ENCODE results near the gene KANSL2. TPM values are rescaled to one million over a fixed set of nuclear protein-coding genes. Genes with fewer than 3 reads are reported as not detected.

Gene KANSL2
- total RNA-seq, 1 experiment from 2014 or later, result 56.6 TPM

DNA sequence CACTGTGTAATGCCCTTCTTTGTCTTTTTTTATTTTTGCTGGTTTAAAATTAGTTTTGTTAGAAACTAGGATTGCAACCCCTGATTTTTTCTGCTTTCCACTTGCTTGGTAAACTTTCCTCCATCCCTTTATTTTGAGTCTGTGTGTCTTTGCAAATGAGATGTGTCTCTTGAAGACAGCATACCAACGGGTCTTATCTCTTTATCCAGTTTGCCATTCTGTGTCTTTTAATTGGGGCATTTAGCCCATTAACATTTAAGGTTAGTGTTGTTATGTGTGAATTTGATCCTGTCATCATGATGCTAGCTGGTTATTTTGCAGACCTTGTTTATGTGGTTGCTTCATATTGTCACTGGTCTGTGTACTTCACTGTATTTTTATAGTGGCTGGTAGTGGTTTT, 68.7 kb downstream of the KANSL2 start:
- H2BK5ac ChIP-seq (ENCODE audit: insufficient read length, low read length), result no peak overlapping the region
- H3T11ph ChIP-seq (ENCODE audit: low read length), result no peak overlapping the region
- no peak overlapping the region for H3K18ac ChIP-seq (ENCODE audit: insufficient read length, low read depth, low read length)
- no peak overlapping the region for H3K9ac ChIP-seq (ENCODE audit: extremely low read depth, insufficient read length, low read length)
- DNase-seq, result no peak
- no peaks in the 10 kb centered on the region for H3K4me1 ChIP-seq (ENCODE audit: insufficient read depth, low read length)
- no peaks in the 10 kb centered on the region for H4K20me1 ChIP-seq (ENCODE audit: control insufficient read depth, insufficient read depth, insufficient read length)
- H4K8ac ChIP-seq (replicated peaks; ENCODE audit: insufficient read length, low read depth, low read length), result no peak overlapping the region
- Mint-ChIP-seq H3K27me3 (ENCODE audit: low read depth) (no peaks in the 10 kb centered on the region; the same call in none of the 2 replicates), H3K9me3 (peaks cover 47 to 55% of the 10 kb centered on the region in 2 experiments), H3K4me3 (no peak overlapping the region), H3K4me1 (0 out of 4 replicates have a peak, but pooled peaks cover 0 to 2% of the 10 kb centered on the region in 2 experiments), H3K36me3 (ENCODE audit: insufficient read depth in 1 of 3, low read depth in 3 of 3) (peaks cover 0 to 4% (median 0%) of the 10 kb centered on the region in 3 experiments; a peak in 3 of 7 replicates), H3K27ac (no peak overlapping the region)
- no peak overlapping the region for H3K4me2 ChIP-seq (ENCODE audit: insufficient read depth, insufficient read length, low read length)
- no peak overlapping the region for H4K5ac ChIP-seq (ENCODE audit: insufficient read length, low read depth, low read length)
- H3K14ac ChIP-seq (ENCODE audit: insufficient read depth, low read length), result no peak overlapping the region
- no peak for TF ChIP-seq CTCF (conservative IDR thresholded peaks at IDR 0.05)
- H4K91ac ChIP-seq (ENCODE audit: insufficient read length, low read depth, low read length), result no peak overlapping the region
- H2BK12ac ChIP-seq (ENCODE audit: insufficient read length, low read depth, low read length), result no peak overlapping the region
- no peaks in the 10 kb centered on the region for H3K27me3 ChIP-seq (ENCODE audit: insufficient read depth, low read length)
- no peak overlapping the region for H2BK20ac ChIP-seq (ENCODE audit: low read depth, low read length, poor library complexity, severe bottlenecking)
- H3K9me3 ChIP-seq (ENCODE audit: control insufficient read depth, low read depth, low read length), result no peaks in the 10 kb centered on the region
- no peak overlapping the region for H2BK120ac ChIP-seq (ENCODE audit: low read depth, low read length, poor library complexity, severe bottlenecking)
- H3K23ac ChIP-seq (ENCODE audit: insufficient read length, low read depth, low read length), result no peak overlapping the region
- no peak overlapping the region for H3K56ac ChIP-seq (ENCODE audit: insufficient read length, low read depth, low read length)
- no peak overlapping the region for H2AK5ac ChIP-seq (ENCODE audit: insufficient read length, low read length)
- no peak overlapping the region for H3K4ac ChIP-seq (ENCODE audit: low read depth, low read length)
- no peaks in the 10 kb centered on the region for H3K79me1 ChIP-seq (ENCODE audit: insufficient read depth, low read depth, low read length, poor library complexity, severe bottlenecking)
- H3K79me2 ChIP-seq (ENCODE audit: insufficient read depth, low read length), result no peaks in the 10 kb centered on the region
- H2BK15ac ChIP-seq (ENCODE audit: low read depth, low read length), result no peak overlapping the region
- no CpG with 5 or more reads among the region's 1 CpG for WGBS (ENCODE audit: extremely low coverage, insufficient read length, low lambda C conversion rate)
- no peak overlapping the region for H3K27ac ChIP-seq (ENCODE audit: insufficient read length, low read depth, low read length)
- H3K23me2 ChIP-seq (ENCODE audit: insufficient read length, low read depth, low read length, poor library complexity, severe bottlenecking), result no peaks in the 10 kb centered on the region
- H2AFZ ChIP-seq (ENCODE audit: low read length), result no peak overlapping the region

Small RNA genes lying within 50 kb of the gene (microRNA-seq; reads per million reads assigned to microRNA genes)
- gene MIR1291 (ENCODE audit: borderline microRNAs expressed), result 0.70 reads per million

Other genes starting within 250 kb of the KANSL2 start
- gene ANP32D, start 209.7 kb downstream of the KANSL2 start, total RNA-seq (2021), result not detected in 2 replicates
- not detected in 2 replicates for gene C12orf54, start 199.7 kb downstream of the KANSL2 start, total RNA-seq (2021)
- not detected in 2 replicates for gene OR8S1, start 156.6 kb downstream of the KANSL2 start, total RNA-seq (2021)
- gene LALBA, start 112.2 kb downstream of the KANSL2 start, total RNA-seq (2021), result not detected in 2 replicates
- 49.4 and 53.1 TPM in 2 replicates for gene CCNT1, start 34.5 kb upstream of the KANSL2 start, total RNA-seq (2021)
- 30.2 and 31.1 TPM in 2 replicates for gene ADCY6, start 106.9 kb upstream of the KANSL2 start, total RNA-seq (2021)
- gene CACNB3, start 136.3 kb upstream of the KANSL2 start, total RNA-seq (2021), result 34.9 and 35.1 TPM in 2 replicates
- gene DDX23, start 169.9 kb upstream of the KANSL2 start, total RNA-seq (2021), result 98.1 and 104 TPM in 2 replicates
- gene RND1, start 183.6 kb upstream of the KANSL2 start, total RNA-seq (2021), result 9.5 and 9.7 TPM in 2 replicates
- gene FKBP11, start 243.3 kb upstream of the KANSL2 start, total RNA-seq (2021), result 40.8 and 43.6 TPM in 2 replicates

Data from H9 (cell line).